ENCODE data around the gene TRIB2. TPM values are rescaled to one million over a fixed set of nuclear protein-coding genes. Genes with fewer than 3 reads are reported as not detected.

The TRIB2 gene
- total RNA-seq, 1 donor from 2014 or later, result 6.3 TPM

GRCh38 chr2:12727065-12727464 is 10.3 kb downstream of the TRIB2 start:
- no peak for DNase-seq (ENCODE audit: low spot score)
- Mint-ChIP-seq H3K4me3 (no peak overlapping the region), H3K9me3 (no peaks in the 10 kb centered on the region), H3K4me1 (ENCODE audit: low read depth) (peaks cover 69% of the 10 kb centered on the region), H3K36me3 (ENCODE audit: low read depth) (peaks cover 42% of the 10 kb centered on the region), H3K27me3 (ENCODE audit: insufficient read depth) (peaks cover 2% of the 10 kb centered on the region), H3K27ac (no peak overlapping the region)
- intact Hi-C loops (cut with micrococcal nuclease), result no loop called here

DNA sequence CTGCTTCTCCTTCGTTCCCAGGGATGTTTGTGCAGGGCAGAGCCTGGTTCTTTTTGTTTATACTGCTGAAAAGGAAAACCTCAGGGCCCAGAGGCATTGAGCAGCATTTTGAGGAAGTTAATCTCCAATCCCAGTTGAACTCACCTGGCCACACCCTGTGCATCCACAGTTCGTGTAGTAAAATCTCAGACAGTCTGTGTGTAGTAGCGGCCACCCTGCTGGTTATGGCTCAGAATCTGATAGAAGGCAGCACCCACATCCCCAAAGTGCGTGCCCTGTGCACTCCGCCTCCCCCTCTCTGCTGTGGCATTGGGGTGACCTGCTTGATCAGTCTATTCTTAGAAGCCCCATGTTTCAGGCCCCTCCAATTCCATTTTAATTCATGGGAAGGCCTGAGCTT is 10.9 kb downstream of the TRIB2 start:
- no peak overlapping the region for H3K27ac Mint-ChIP-seq
- DNase-seq (ENCODE audit: low spot score), result no peak
- peaks cover 2% of the 10 kb centered on the region for H3K27me3 Mint-ChIP-seq (ENCODE audit: insufficient read depth)
- peak overlapping the region; percentile 65 for H3K4me3 Mint-ChIP-seq
- H3K36me3 Mint-ChIP-seq (ENCODE audit: low read depth), result peaks cover 38% of the 10 kb centered on the region
- H3K9me3 Mint-ChIP-seq, result no peaks in the 10 kb centered on the region
- H3K4me1 Mint-ChIP-seq (ENCODE audit: low read depth), result peaks cover 68% of the 10 kb centered on the region
- intact Hi-C loops (cut with micrococcal nuclease), result loop anchor here (1.0 kb wide), 1 partner anchor 7 kb away; no protein-coding TSS in a partner anchor

DNA sequence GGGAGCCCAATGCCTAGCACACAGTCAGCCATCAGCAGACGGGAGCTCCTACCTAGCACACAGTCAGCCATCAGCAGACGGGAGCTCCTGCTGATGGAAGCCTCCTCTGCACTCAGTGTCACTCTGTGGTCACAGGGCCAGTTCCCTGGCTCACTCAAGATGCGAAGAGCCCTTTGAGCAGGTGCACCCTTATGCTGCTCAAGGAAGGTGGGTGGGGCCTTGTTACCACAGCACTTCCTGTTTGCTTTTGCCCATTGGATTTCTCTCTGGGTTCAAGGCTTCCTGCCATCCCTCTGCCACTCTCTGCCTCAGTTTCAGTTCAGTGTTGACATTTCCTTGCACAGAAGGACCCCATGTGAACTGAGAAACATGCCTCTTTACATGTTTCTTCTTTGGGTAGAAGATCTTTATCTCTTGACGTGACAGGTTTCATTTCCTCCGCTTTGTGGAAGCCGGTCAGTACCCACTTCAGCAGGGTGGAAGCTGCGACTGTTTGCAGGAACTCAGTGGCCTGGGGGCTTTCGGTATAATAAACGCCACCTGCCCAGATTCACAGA is 11.6 kb downstream of the TRIB2 start:
- H3K27ac Mint-ChIP-seq, result peak overlapping the region; percentile 61
- peaks cover 2% of the 10 kb centered on the region for H3K27me3 Mint-ChIP-seq (ENCODE audit: insufficient read depth)
- H3K4me1 Mint-ChIP-seq (ENCODE audit: low read depth), result peaks cover 61% of the 10 kb centered on the region
- H3K36me3 Mint-ChIP-seq (ENCODE audit: low read depth), result peaks cover 34% of the 10 kb centered on the region
- DNase-seq (ENCODE audit: low spot score), result peak; percentile 62
- H3K9me3 Mint-ChIP-seq, result no peaks in the 10 kb centered on the region
- H3K4me3 Mint-ChIP-seq, result peak overlapping the region; percentile 65
- intact Hi-C loops (cut with micrococcal nuclease), result loop anchor here (1.0 kb wide), 1 partner anchor 8 kb away; no protein-coding TSS in a partner anchor

DNA sequence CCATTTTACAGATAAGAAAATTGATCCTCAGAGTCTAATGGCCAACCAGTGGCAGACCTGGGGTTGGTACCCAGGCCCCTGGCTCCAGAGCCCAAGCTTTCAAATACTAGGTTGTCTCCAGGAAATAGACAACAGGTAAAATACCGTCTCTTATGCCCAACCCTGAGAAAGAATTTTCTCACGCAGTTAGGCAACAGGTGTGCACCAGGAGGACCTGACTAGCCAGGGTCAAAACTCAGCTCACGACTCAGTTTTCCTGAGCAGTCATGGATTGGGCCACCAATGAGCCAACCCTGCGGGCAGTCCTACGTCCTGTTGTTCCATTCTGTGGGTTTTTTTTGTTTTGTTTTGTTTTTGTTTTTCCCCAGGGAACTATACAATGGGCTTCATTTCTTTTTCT is 13.5 kb downstream of the TRIB2 start:
- Mint-ChIP-seq H3K9me3 (no peaks in the 10 kb centered on the region), H3K27ac (no peak overlapping the region), H3K27me3 (ENCODE audit: insufficient read depth) (no peaks in the 10 kb centered on the region), H3K4me1 (ENCODE audit: low read depth) (peaks cover 59% of the 10 kb centered on the region), H3K36me3 (ENCODE audit: low read depth) (peaks cover 21% of the 10 kb centered on the region), H3K4me3 (no peak overlapping the region)
- intact Hi-C loops (cut with micrococcal nuclease), result no loop called here
- no peak for DNase-seq (ENCODE audit: low spot score)

DNA sequence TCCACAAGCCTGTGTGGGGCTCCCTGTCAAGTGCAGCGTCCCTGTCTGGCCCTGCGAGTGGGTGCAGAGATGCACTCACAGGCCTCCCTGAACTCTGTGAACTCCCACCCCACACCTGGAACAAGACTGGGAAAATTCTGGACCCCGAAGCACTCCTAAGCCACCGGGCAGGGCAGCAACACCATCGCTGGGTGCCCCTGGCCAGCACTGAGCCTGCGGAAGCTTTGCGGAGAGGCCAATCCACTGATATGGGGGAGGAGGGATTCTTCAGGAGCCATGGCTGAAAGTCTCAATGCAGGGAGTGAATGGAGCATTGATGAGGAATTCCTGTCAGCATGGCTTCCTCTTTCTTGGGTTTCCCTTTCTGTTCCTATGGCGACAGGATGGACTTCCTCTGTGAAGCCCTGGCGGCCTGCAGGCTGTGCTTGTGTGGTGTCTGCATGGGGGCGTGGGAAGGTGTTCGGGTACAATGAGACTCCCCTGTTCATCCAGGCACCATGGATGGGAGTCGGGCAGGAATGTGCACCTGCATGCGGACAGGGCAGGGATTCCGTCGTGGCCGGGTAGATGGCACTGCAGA is 15.1 kb downstream of the TRIB2 start:
- no peak overlapping the region for H3K27ac Mint-ChIP-seq
- no peaks in the 10 kb centered on the region for H3K9me3 Mint-ChIP-seq
- H3K27me3 Mint-ChIP-seq (ENCODE audit: insufficient read depth), result no peaks in the 10 kb centered on the region
- intact Hi-C loops (cut with micrococcal nuclease), result no loop called here
- DNase-seq (ENCODE audit: low spot score), result no peak
- no peak overlapping the region for H3K4me3 Mint-ChIP-seq
- H3K36me3 Mint-ChIP-seq (ENCODE audit: low read depth), result peaks cover 22% of the 10 kb centered on the region
- H3K4me1 Mint-ChIP-seq (ENCODE audit: low read depth), result peaks cover 45% of the 10 kb centered on the region

DNA sequence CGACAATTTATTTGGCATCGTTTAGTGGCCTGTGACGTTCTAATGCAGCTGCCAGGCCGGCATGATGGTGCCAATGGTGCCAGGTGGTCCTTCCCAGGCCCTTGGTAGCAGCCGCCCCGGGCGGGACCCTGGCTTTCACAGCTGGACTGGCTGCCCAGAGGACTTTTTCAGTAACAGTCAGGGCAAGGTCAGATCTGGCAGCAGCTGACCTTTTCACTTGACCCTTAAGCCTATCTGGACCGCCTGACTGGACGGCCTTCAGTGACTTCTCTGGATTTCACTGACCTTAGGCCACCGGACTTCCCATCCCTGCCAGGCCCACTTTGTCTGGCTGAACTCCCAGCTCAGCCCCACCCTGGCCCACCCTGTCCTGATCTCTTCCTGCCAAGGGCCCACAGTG is 15.9 kb downstream of the TRIB2 start:
- peaks cover 28% of the 10 kb centered on the region for H3K36me3 Mint-ChIP-seq (ENCODE audit: low read depth)
- no peak overlapping the region for H3K27ac Mint-ChIP-seq
- intact Hi-C loops (cut with micrococcal nuclease), result no loop called here
- H3K27me3 Mint-ChIP-seq (ENCODE audit: insufficient read depth), result no peaks in the 10 kb centered on the region
- no peaks in the 10 kb centered on the region for H3K9me3 Mint-ChIP-seq
- H3K4me1 Mint-ChIP-seq (ENCODE audit: low read depth), result peaks cover 36% of the 10 kb centered on the region
- DNase-seq (ENCODE audit: low spot score), result no peak
- H3K4me3 Mint-ChIP-seq, result no peak overlapping the region

DNA sequence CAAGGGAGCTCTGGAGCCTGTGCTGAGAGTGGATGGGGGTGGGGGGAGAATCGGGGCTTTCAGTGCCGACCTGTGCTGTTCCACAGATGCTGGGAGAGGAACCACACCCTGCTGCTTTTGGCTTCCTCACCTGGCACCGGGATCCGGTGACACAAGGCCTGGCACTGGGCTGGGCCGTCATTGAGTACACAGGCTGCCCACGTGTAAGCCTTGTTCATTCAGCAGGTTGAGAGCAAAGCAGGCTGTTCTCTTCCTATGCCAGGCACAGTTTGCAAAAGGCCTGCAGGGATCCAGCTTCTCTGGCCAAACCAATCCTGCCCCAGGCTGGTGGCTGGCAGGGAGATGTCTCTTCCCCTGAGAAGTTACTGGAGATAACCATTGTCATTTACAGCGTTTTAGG is 17.1 kb downstream of the TRIB2 start:
- Mint-ChIP-seq H3K9me3 (no peaks in the 10 kb centered on the region), H3K27ac (no peak overlapping the region), H3K27me3 (ENCODE audit: insufficient read depth) (no peaks in the 10 kb centered on the region), H3K36me3 (ENCODE audit: low read depth) (peaks cover 38% of the 10 kb centered on the region), H3K4me3 (no peak overlapping the region), H3K4me1 (ENCODE audit: low read depth) (peaks cover 24% of the 10 kb centered on the region)
- no peak for DNase-seq (ENCODE audit: low spot score)
- intact Hi-C loops (cut with micrococcal nuclease), result no loop called here

GRCh38 chr2:12734914-12735654 is 18.3 kb downstream of the TRIB2 start:
- Mint-ChIP-seq H3K9me3 (no peaks in the 10 kb centered on the region), H3K27me3 (ENCODE audit: insufficient read depth) (no peaks in the 10 kb centered on the region), H3K4me1 (ENCODE audit: low read depth) (peaks cover 19% of the 10 kb centered on the region), H3K36me3 (ENCODE audit: low read depth) (peaks cover 45% of the 10 kb centered on the region), H3K4me3 (no peak overlapping the region), H3K27ac (no peak overlapping the region)
- no peak for DNase-seq (ENCODE audit: low spot score)
- intact Hi-C loops (cut with micrococcal nuclease), result no loop called here

DNA sequence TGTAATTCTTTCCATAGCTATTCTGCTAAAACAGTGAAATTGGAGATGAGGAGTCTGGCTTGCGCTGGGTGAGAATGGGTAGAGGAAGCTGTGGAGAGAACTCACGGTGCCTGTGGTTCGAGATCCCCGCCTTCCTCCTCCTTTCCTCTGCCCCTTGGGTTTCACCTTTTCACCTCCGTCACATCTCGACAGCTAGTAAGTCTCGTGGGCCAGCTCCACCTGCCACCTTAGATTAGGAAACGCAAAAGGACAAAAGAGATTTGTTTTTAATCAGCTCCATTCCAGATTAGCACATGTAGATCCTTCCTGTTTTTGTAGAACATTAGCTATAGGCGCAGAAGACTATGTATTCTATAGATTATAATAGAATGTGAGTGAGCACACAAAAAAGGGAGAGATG is 20.6 kb downstream of the TRIB2 start:
- Mint-ChIP-seq H3K4me1 (ENCODE audit: low read depth) (peaks cover 14% of the 10 kb centered on the region), H3K9me3 (no peaks in the 10 kb centered on the region), H3K4me3 (no peak overlapping the region), H3K27ac (no peak overlapping the region), H3K36me3 (ENCODE audit: low read depth) (peaks cover 49% of the 10 kb centered on the region), H3K27me3 (ENCODE audit: insufficient read depth) (no peaks in the 10 kb centered on the region)
- intact Hi-C loops (cut with micrococcal nuclease), result no loop called here
- no peak for DNase-seq (ENCODE audit: low spot score)

DNA sequence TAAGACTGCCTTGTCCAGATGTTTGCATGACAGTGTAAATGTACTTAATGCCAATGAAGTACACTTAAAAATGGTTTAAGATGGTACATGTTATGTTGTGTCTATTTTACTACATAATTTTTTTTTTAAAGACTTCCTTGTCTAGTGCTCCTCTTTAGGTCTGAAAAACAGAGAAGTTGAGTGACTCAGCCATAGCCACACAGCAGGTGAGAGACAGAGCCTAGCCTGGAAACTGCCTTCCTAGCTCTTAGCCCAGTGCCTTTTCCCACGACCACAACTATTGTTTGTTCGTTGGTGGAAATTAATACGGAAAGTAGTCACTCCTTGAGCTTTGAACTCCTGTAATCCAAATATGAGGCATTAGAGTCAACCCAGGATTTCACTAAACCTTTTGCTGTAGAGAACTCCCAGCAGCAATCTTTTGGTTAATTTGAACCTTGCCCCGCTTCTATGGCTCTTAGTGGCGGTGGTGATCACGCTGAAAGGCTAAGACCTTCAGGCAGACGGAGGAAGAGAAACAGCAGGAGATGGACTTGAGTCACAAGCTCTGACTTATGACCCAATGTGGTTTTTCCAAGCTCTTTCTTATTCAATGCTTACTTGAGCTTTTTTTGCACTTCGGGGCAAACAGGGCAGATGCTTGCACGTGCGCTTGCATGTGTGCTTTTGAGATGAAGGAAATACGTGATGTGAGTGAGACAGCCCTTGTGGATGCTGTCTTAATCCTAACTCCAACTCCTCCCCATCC is 21.2 kb downstream of the TRIB2 start:
- H3K4me3 Mint-ChIP-seq, result no peak overlapping the region
- no peak overlapping the region for H3K27ac Mint-ChIP-seq

GRCh38 chr2:12739721-12740254 is 23.1 kb downstream of the TRIB2 start:
- no peak for DNase-seq (ENCODE audit: low spot score)
- no peaks in the 10 kb centered on the region for H3K9me3 Mint-ChIP-seq
- H3K4me3 Mint-ChIP-seq, result no peak overlapping the region
- no peak overlapping the region for H3K27ac Mint-ChIP-seq
- peaks cover 14% of the 10 kb centered on the region for H3K4me1 Mint-ChIP-seq (ENCODE audit: low read depth)
- peaks cover 53% of the 10 kb centered on the region for H3K36me3 Mint-ChIP-seq (ENCODE audit: low read depth)
- intact Hi-C loops (cut with micrococcal nuclease), result no loop called here
- no peaks in the 10 kb centered on the region for H3K27me3 Mint-ChIP-seq (ENCODE audit: insufficient read depth)

More for the DNA sequence above, 21.2 kb downstream of the TRIB2 start:
- no peak for DNase-seq (ENCODE audit: low spot score)
- Mint-ChIP-seq H3K27me3 (ENCODE audit: insufficient read depth) (no peaks in the 10 kb centered on the region), H3K36me3 (ENCODE audit: low read depth) (peaks cover 49% of the 10 kb centered on the region), H3K9me3 (no peaks in the 10 kb centered on the region), H3K4me1 (ENCODE audit: low read depth) (peaks cover 11% of the 10 kb centered on the region)
- intact Hi-C loops (cut with micrococcal nuclease), result no loop called here

DNA sequence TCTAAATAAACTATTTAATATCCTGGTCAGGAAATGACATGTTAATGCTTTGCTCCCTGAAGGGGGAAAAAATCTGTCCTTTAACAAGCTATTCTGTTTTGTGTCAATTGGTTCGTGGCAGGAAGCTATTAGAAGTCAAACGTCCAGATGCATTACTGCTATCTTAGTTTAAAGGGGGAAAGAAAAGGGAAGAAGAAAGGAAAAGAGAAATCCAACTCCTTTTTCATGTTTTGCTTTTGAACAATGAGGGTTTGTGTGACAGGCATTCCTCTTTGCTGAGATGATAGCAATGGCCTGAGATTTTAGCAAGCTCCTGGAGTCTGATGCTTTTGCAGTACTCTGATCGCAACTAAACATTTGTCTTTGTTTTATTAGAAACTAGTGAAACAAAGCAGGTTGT is 24.6 kb downstream of the TRIB2 start:
- Mint-ChIP-seq H3K27me3 (ENCODE audit: insufficient read depth) (no peaks in the 10 kb centered on the region), H3K4me1 (ENCODE audit: low read depth) (peaks cover 8% of the 10 kb centered on the region), H3K27ac (no peak overlapping the region), H3K36me3 (ENCODE audit: low read depth) (peaks cover 45% of the 10 kb centered on the region), H3K9me3 (no peaks in the 10 kb centered on the region), H3K4me3 (no peak overlapping the region)
- intact Hi-C loops (cut with micrococcal nuclease), result no loop called here
- DNase-seq (ENCODE audit: low spot score), result no peak

- Mint-ChIP-seq H3K4me1 (ENCODE audit: low read depth) (peaks cover 8% of the 10 kb centered on the region), H3K27ac (no peak overlapping the region), H3K36me3 (ENCODE audit: low read depth) (peaks cover 35% of the 10 kb centered on the region), H3K4me3 (no peak overlapping the region), H3K9me3 (no peaks in the 10 kb centered on the region), H3K27me3 (ENCODE audit: insufficient read depth) (peaks cover 2% of the 10 kb centered on the region)
- intact Hi-C loops (cut with micrococcal nuclease), result no loop called here
- DNase-seq (ENCODE audit: low spot score), result no peak
These were observed 26.2 kb downstream of the TRIB2 start for GRCh38 chr2:12742891-12743290.
